CD4-positive, alpha-beta memory T cell (primary cell): Measurements from ENCODE around the gene MAST3. TPM values are rescaled to one million over a fixed set of nuclear protein-coding genes. Genes with fewer than 3 reads are reported as not detected.

Experiments
- CTCF ChIA-PET: fragments of 350-600 bp; sonication (Branson Sonifier 250); formaldehyde crosslinking; loops from one replicate; lab custom pipeline; 2021; ENCODE audit warnings: inconsistent platforms; ENCODE audit not compliant: partially characterized antibody; lab: Charles Lee
- POLR2A ChIA-PET: fragments of 350-600 bp; sonication (Branson Sonifier 250); formaldehyde crosslinking; loops from one replicate; lab custom pipeline; 2021; ENCODE audit not compliant: partially characterized antibody; lab: Charles Lee
- DNase-seq, 5 donors: peaks; one replicate each; pipeline versions ENCODE4 v3.0.0 to v3.0.0-alpha.2; 2020 to 2022; ENCODE audit warnings: mixed read lengths in 1 of 5
- H3K27ac ChIP-seq: one replicate; pipeline ENCODE4 v1.7.0; 2013; ENCODE audit warnings: low read depth, low read length
- H3K27me3 ChIP-seq: 2 replicates; pipeline ENCODE4 v1.7.0; 2013; ENCODE audit warnings: mild to moderate bottlenecking, low read length, moderate library complexity; ENCODE audit not compliant: insufficient read depth
- H3K36me3 ChIP-seq: 2 replicates; pipeline ENCODE4 v1.7.0; 2013; ENCODE audit warnings: mild to moderate bottlenecking, low read length, moderate library complexity; ENCODE audit not compliant: insufficient read depth
- H3K4me1 ChIP-seq: 2 replicates; pipeline ENCODE4 v1.7.0; 2013; ENCODE audit warnings: mild to moderate bottlenecking, low read length, moderate library complexity; ENCODE audit not compliant: insufficient read depth
- H3K4me3 ChIP-seq, 2 donors: one replicate each; pipeline ENCODE4 v1.7.0; 2013; ENCODE audit warnings: low read length in 2 of 2, mild to moderate bottlenecking in 1 of 2
- H3K9me3 ChIP-seq, 2 donors: one replicate each; pipeline ENCODE4 v1.7.0; 2013; ENCODE audit warnings: low read length in 2 of 2, control low read depth in 1 of 2; ENCODE audit not compliant: control insufficient read depth in 1 of 2
- H3K27ac Mint-ChIP-seq, 7 donors: one replicate each; pipeline ENCODE4 v1.8.0; 2020 to 2021; ENCODE audit warnings: mixed read lengths in 7 of 7, mild to moderate bottlenecking in 6 of 7, inconsistent platforms in 3 of 7, moderate library complexity in 3 of 7
- H3K27me3 Mint-ChIP-seq, 2 donors: one replicate each; pipeline ENCODE4 v1.8.0; 2020 to 2021; ENCODE audit warnings: mixed read lengths in 2 of 2
- H3K36me3 Mint-ChIP-seq, 2 donors: one replicate each; pipeline ENCODE4 v1.8.0; 2020 to 2021; ENCODE audit warnings: mixed read lengths in 2 of 2, inconsistent platforms in 1 of 2, mild to moderate bottlenecking in 1 of 2
- H3K4me1 Mint-ChIP-seq, 4 donors: one replicate each; pipeline ENCODE4 v1.8.0; 2020 to 2021; ENCODE audit warnings: mixed read lengths in 4 of 4, mild to moderate bottlenecking in 1 of 4
- H3K4me3 Mint-ChIP-seq, 8 donors: one replicate each; pipeline ENCODE4 v1.8.0; 2020 to 2021; ENCODE audit warnings: mixed read lengths in 8 of 8, mild to moderate bottlenecking in 7 of 8, moderate library complexity in 6 of 8, inconsistent platforms in 3 of 8
- H3K9me3 Mint-ChIP-seq, 8 donors: one replicate each; pipeline ENCODE4 v1.8.0; 2020 to 2021; ENCODE audit warnings: mixed read lengths in 8 of 8, mild to moderate bottlenecking in 5 of 8, inconsistent platforms in 3 of 8, moderate library complexity in 1 of 8
- intact Hi-C: fragments of 100-400 bp; cut with micrococcal nuclease; formaldehyde crosslinking; loops from one replicate; pipeline ENCODE4 v1.15.1; 2023
- polyA plus RNA-seq, 2 donors: library from polyadenylated mRNA; unstranded; fragments of 300-500 nt; fragmentation: Illumina TruSeq; gene quantifications; one replicate each; pipeline ENCODE4 v1.2.3, GENCODE V29; 2021
- total RNA-seq, 2 experiments: library from RNA; stranded (reverse); gene quantifications; one replicate each; pipeline ENCODE4 v1.2.3, GENCODE V29; 2021

The MAST3 gene
- total and polyA plus RNA-seq, 4 experiments from 2014 or later = 4.3 to 53.9 (median 34.2) TPM

GRCh38 chr19:18098891-18099622 is 1.5 kb downstream of the MAST3 start:
- Mint-ChIP-seq H3K4me1 (peaks cover 17 to 40% (median 33%) of the 10 kb centered on the region in 4 donors), H3K4me3 (peak overlapping the region; percentile 87 to 95 (median 89)), H3K36me3 (peaks cover 0 to 4% of the 10 kb centered on the region in 2 donors), H3K27me3 (no peaks in the 10 kb centered on the region), H3K27ac (peak overlapping the region; percentile 24 to 93 (median 86)), H3K9me3 (no peaks in the 10 kb centered on the region)
- Histone ChIP-seq H3K36me3 (no peaks in the 10 kb centered on the region), H3K27me3 (no peaks in the 10 kb centered on the region), H3K4me1 (peaks cover 31% of the 10 kb centered on the region), H3K4me3 (peak overlapping the region; percentile 23 to 70), H3K27ac (peak overlapping the region; percentile 22), H3K9me3 (no peaks in the 10 kb centered on the region)
- ChIA-PET CTCF (interaction anchor here (0.6 to 2.5 kb wide), 6 partner anchors 10 to 153 kb away, joined by 3 to 9 read pairs (median 4); partner anchors contain the start of gene IL12RB1), POLR2A (interaction anchor here (2.5 to 3.9 kb wide), 4 partner anchors 10 to 182 kb away, joined by 17 to 54 read pairs (median 29); partner anchors contain the start of genes IL12RB1 and JUND)
- peak in 3 of 5 donors; percentile 35 to 51 (median 40) for DNase-seq
- intact Hi-C loops = loop anchor here (1.0 to 10.0 kb wide), 3 partner anchors 8 to 316 kb away; partner anchors contain the start of gene SSBP4

GRCh38 chr19:18099623-18099995 is 2.0 kb downstream of the MAST3 start:
- Histone ChIP-seq H3K27ac (peak overlapping the region; percentile 22), H3K4me3 (peak overlapping the region in 1 of 2 donors; percentile 70), H3K4me1 (peaks cover 37% of the 10 kb centered on the region), H3K9me3 (no peaks in the 10 kb centered on the region), H3K27me3 (no peaks in the 10 kb centered on the region), H3K36me3 (no peaks in the 10 kb centered on the region)
- Mint-ChIP-seq H3K36me3 (peaks cover 0 to 4% of the 10 kb centered on the region in 2 donors), H3K27me3 (no peaks in the 10 kb centered on the region), H3K4me3 (peak overlapping the region in 7 of 8 donors; percentile 87 to 95 (median 89)), H3K4me1 (peaks cover 20 to 44% (median 36%) of the 10 kb centered on the region in 4 donors), H3K27ac (peak overlapping the region in 6 of 7 donors; percentile 74 to 93 (median 88)), H3K9me3 (no peaks in the 10 kb centered on the region)
- POLR2A ChIA-PET = interaction anchor here (2.5 to 3.9 kb wide), 4 partner anchors 10 to 181 kb away, joined by 17 to 54 read pairs (median 29); partner anchors contain the start of genes IL12RB1 and JUND
- CTCF ChIA-PET = interaction anchor here (1.1 to 2.5 kb wide), 4 partner anchors 10 to 19 kb away, joined by 3 to 9 read pairs (median 4); partner anchors contain the start of gene IL12RB1
- intact Hi-C loops = loop anchor here (1.0 to 10.0 kb wide), 3 partner anchors 8 to 315 kb away; partner anchors contain the start of gene SSBP4
- DNase-seq = no peak

GRCh38 chr19:18100710-18101109 is 3.1 kb downstream of the MAST3 start:
- Mint-ChIP-seq H3K4me3 (no peak overlapping the region), H3K9me3 (no peaks in the 10 kb centered on the region), H3K36me3 (peaks cover 0 to 4% of the 10 kb centered on the region in 2 donors), H3K4me1 (peaks cover 19 to 43% (median 34%) of the 10 kb centered on the region in 4 donors), H3K27ac (no peak overlapping the region), H3K27me3 (no peaks in the 10 kb centered on the region)
- Histone ChIP-seq H3K36me3 (no peaks in the 10 kb centered on the region), H3K4me1 (peaks cover 41% of the 10 kb centered on the region), H3K9me3 (no peaks in the 10 kb centered on the region), H3K27ac (no peak overlapping the region), H3K4me3 (no peak overlapping the region), H3K27me3 (no peaks in the 10 kb centered on the region)
- intact Hi-C loops = no loop called here
- ChIA-PET CTCF (interaction anchor here (4.4 kb wide), 1 partner anchor 12 kb away, joined by 28 read pairs; no protein-coding TSS in a partner anchor), POLR2A (interaction anchor here (0.8 to 13.3 kb wide), 4 partner anchors 11 to 180 kb away, joined by 3 to 159 read pairs (median 24); partner anchors contain the start of genes IL12RB1 and JUND)
- no peak for DNase-seq

GRCh38 chr19:18101268-18101667 is 3.7 kb downstream of the MAST3 start:
- DNase-seq = no peak
- POLR2A ChIA-PET = interaction anchor here (0.8 to 13.3 kb wide), 2 partner anchors 11 to 178 kb away, joined by 3 to 159 read pairs; partner anchors contain the start of gene IL12RB1
- Mint-ChIP-seq H3K9me3 (no peaks in the 10 kb centered on the region), H3K4me1 (peaks cover 19 to 41% (median 34%) of the 10 kb centered on the region in 4 donors), H3K36me3 (peaks cover 0 to 4% of the 10 kb centered on the region in 2 donors), H3K27ac (peak overlapping the region in 4 of 7 donors; percentile 18 to 61 (median 38)), H3K4me3 (peak overlapping the region in 2 of 8 donors; percentile 39 to 55), H3K27me3 (no peaks in the 10 kb centered on the region)
- CTCF ChIA-PET = interaction anchor here (0.7 to 4.4 kb wide), 2 partner anchors 11 to 887 kb away, joined by 3 to 28 read pairs; no protein-coding TSS in a partner anchor
- H3K27ac ChIP-seq = no peak overlapping the region
- no peaks in the 10 kb centered on the region for H3K9me3 ChIP-seq
- no peaks in the 10 kb centered on the region for H3K27me3 ChIP-seq
- intact Hi-C loops = no loop called here
- no peak overlapping the region for H3K4me3 ChIP-seq
- H3K36me3 ChIP-seq = no peaks in the 10 kb centered on the region
- peaks cover 41% of the 10 kb centered on the region for H3K4me1 ChIP-seq

GRCh38 chr19:18102916-18103542 is 5.5 kb downstream of the MAST3 start:
- intact Hi-C loops = no loop called here
- Histone ChIP-seq H3K27me3 (no peaks in the 10 kb centered on the region), H3K9me3 (no peaks in the 10 kb centered on the region), H3K4me3 (no peak overlapping the region), H3K36me3 (no peaks in the 10 kb centered on the region), H3K27ac (no peak overlapping the region), H3K4me1 (peaks cover 33% of the 10 kb centered on the region)
- Mint-ChIP-seq H3K27me3 (no peaks in the 10 kb centered on the region), H3K27ac (peak overlapping the region in 1 of 7 donors; percentile 60), H3K9me3 (no peaks in the 10 kb centered on the region), H3K36me3 (peaks cover 0 to 4% of the 10 kb centered on the region in 2 donors), H3K4me1 (peaks cover 17 to 32% (median 28%) of the 10 kb centered on the region in 4 donors), H3K4me3 (peak overlapping the region in 3 of 8 donors; percentile 10 to 69 (median 69))
- ChIA-PET CTCF (interaction anchor here (4.4 kb wide), 1 partner anchor 10 kb away, joined by 28 read pairs; no protein-coding TSS in a partner anchor), POLR2A (interaction anchor here (1.9 to 13.3 kb wide), 3 partner anchors 13 to 102 kb away, joined by 6 to 159 read pairs (median 15); partner anchors contain the start of gene IL12RB1)
- no peak for DNase-seq

- DNase-seq = no peak
- ChIA-PET CTCF (interaction anchor here (4.4 kb wide), 1 partner anchor 8 kb away, joined by 28 read pairs; no protein-coding TSS in a partner anchor), POLR2A (interaction anchor here (2.9 to 13.3 kb wide), 2 partner anchors 14 to 15 kb away, joined by 15 to 159 read pairs; partner anchors contain the start of gene IL12RB1)
- H3K4me1 Mint-ChIP-seq = peaks cover 12 to 27% (median 18%) of the 10 kb centered on the region in 4 donors
- peaks cover 0 to 7% of the 10 kb centered on the region in 2 donors for H3K36me3 Mint-ChIP-seq
- H3K4me3 Mint-ChIP-seq = peak overlapping the region; percentile 69 to 82 (median 76)
- H3K9me3 Mint-ChIP-seq = no peaks in the 10 kb centered on the region
- H3K27me3 Mint-ChIP-seq = no peaks in the 10 kb centered on the region
- Histone ChIP-seq H3K27me3 (no peaks in the 10 kb centered on the region), H3K27ac (peak overlapping the region; percentile 39), H3K9me3 (no peaks in the 10 kb centered on the region), H3K4me3 (peak overlapping the region; percentile 12 to 21), H3K36me3 (no peaks in the 10 kb centered on the region), H3K4me1 (peaks cover 19% of the 10 kb centered on the region)
- peak overlapping the region; percentile 35 to 86 (median 73) for H3K27ac Mint-ChIP-seq
- intact Hi-C loops = loop anchor here (2.0 kb wide), 1 partner anchor 18 kb away; the partner anchor contains the start of gene IL12RB1
Measured at GRCh38 chr19:18104793-18105131, 7.2 kb downstream of the MAST3 start.
